Liver (tissue), 9 donors: Measurements from ENCODE around the gene PON2. TPM values are rescaled to one million over a fixed set of nuclear protein-coding genes. Genes with fewer than 3 reads are reported as not detected.

Source experiments
- DNase-seq: peaks from one replicate; pipeline ENCODE4 v3.0.0-alpha.2; 2017; ENCODE audit warnings: low spot score
- H3K27ac ChIP-seq, 2 donors: one replicate each; pipeline ENCODE4 v1.7.0; 2013; ENCODE audit warnings: inconsistent platforms in 2 of 2, low read length in 2 of 2, control low read depth in 1 of 2, low read depth in 1 of 2, mild to moderate bottlenecking in 1 of 2
- H3K27me3 ChIP-seq, 4 donors: one replicate each; pipeline versions ENCODE4 v1.6.1 to v1.7.0; 2013; ENCODE audit warnings: low read length in 3 of 4, inconsistent platforms in 1 of 4, mild to moderate bottlenecking in 1 of 4, moderate library complexity in 1 of 4; ENCODE audit not compliant: control insufficient read depth in 4 of 4, insufficient read depth in 4 of 4
- H3K36me3 ChIP-seq, 4 donors: one replicate each; pipeline versions ENCODE4 v1.6.1 to v1.7.0; 2013; ENCODE audit warnings: low read length in 3 of 4, mild to moderate bottlenecking in 3 of 4, low read depth in 1 of 4, moderate library complexity in 1 of 4; ENCODE audit not compliant: control insufficient read depth in 4 of 4, insufficient read depth in 3 of 4
- H3K4me1 ChIP-seq, 4 donors: one replicate each; pipeline versions ENCODE4 v1.6.1 to v1.7.0; 2013; ENCODE audit warnings: low read length in 3 of 4, mild to moderate bottlenecking in 3 of 4, moderate library complexity in 1 of 4; ENCODE audit not compliant: control insufficient read depth in 4 of 4, insufficient read depth in 4 of 4
- H3K4me3 ChIP-seq, 3 donors: one replicate each; pipeline versions ENCODE4 v1.6.1 to v1.7.0; 2013; ENCODE audit warnings: low read length in 3 of 3, control low read depth in 1 of 3, low read depth in 1 of 3, mild to moderate bottlenecking in 1 of 3
- H3K9ac ChIP-seq, 2 donors: one replicate each; pipeline ENCODE4 v1.7.0; 2013; ENCODE audit warnings: low read length in 2 of 2, mild to moderate bottlenecking in 2 of 2, moderate library complexity in 2 of 2, control low read depth in 1 of 2, low read depth in 1 of 2
- H3K9me3 ChIP-seq, 4 donors: one replicate each; pipeline versions ENCODE4 v1.6.1 to v1.7.0; 2013; ENCODE audit warnings: low read length in 3 of 4; ENCODE audit not compliant: control insufficient read depth in 4 of 4
- EGR1 ChIP-seq, 2 donors: IDR thresholded peaks; 2 replicates each; pipeline ENCODE4 v1.6.1; 2016 to 2018; ENCODE audit warnings: antibody characterized with exemption in 2 of 2, low read depth in 2 of 2
- FOXA1 ChIP-seq: IDR thresholded peaks from 2 replicates; pipeline ENCODE4 v1.6.1; 2016; ENCODE audit warnings: antibody characterized with exemption
- FOXA2 ChIP-seq: IDR thresholded peaks from 2 replicates; pipeline ENCODE4 v1.6.1; 2016; ENCODE audit warnings: antibody characterized with exemption
- GABPA ChIP-seq, 2 donors: IDR thresholded peaks in 1 of 2; conservative IDR thresholded peaks in 1 of 2; 2 replicates each; pipeline ENCODE4 v1.6.1; 2016; ENCODE audit warnings: antibody characterized with exemption in 2 of 2, mild to moderate bottlenecking in 1 of 2, moderate library complexity in 1 of 2
- HNF4A ChIP-seq, 2 donors: conservative IDR thresholded peaks; 2 replicates each; pipeline ENCODE4 v1.6.1; 2016; ENCODE audit warnings: antibody characterized with exemption in 2 of 2, mild to moderate bottlenecking in 2 of 2
- HNF4G ChIP-seq: IDR thresholded peaks from 2 replicates; pipeline ENCODE4 v1.6.1; 2016; ENCODE audit warnings: antibody characterized with exemption
- JUND ChIP-seq, 2 donors: IDR thresholded peaks; 2 replicates each; pipeline ENCODE4 v1.6.1; 2016; ENCODE audit warnings: antibody characterized with exemption in 2 of 2
- NR2F2 ChIP-seq: IDR thresholded peaks from 2 replicates; pipeline ENCODE4 v1.6.1; 2016; ENCODE audit warnings: antibody characterized with exemption
- RAD21 ChIP-seq, 2 donors: IDR thresholded peaks; 2 replicates each; pipeline ENCODE4 v1.6.1; 2016; ENCODE audit warnings: antibody characterized with exemption in 2 of 2, mild to moderate bottlenecking in 2 of 2
- RXRA ChIP-seq, 2 donors: IDR thresholded peaks; 2 replicates each; pipeline ENCODE4 v1.6.1; 2017 to 2018; ENCODE audit warnings: antibody characterized with exemption in 2 of 2, mild to moderate bottlenecking in 1 of 2
- SP1 ChIP-seq: IDR thresholded peaks from 2 replicates; pipeline ENCODE4 v1.6.1; 2018; ENCODE audit warnings: antibody characterized with exemption, mild to moderate bottlenecking
- TAF1 ChIP-seq: conservative IDR thresholded peaks from 2 replicates; pipeline ENCODE4 v1.6.1; 2016; ENCODE audit warnings: antibody characterized with exemption, mild to moderate bottlenecking
- YY1 ChIP-seq: IDR thresholded peaks from 2 replicates; pipeline ENCODE4 v1.6.1; 2016; ENCODE audit warnings: antibody characterized with exemption, mild to moderate bottlenecking
- WGBS: extraction: QIAGEN DNeasy Blood & Tissue Kit; methylation state at CpG from one replicate; pipeline ENCODE4 v1.1.7; 2013; 5-methylcytosine and 5-hydroxymethylcytosine counted together
- polyA plus RNA-seq, 2 donors: library from polyadenylated mRNA; stranded (reverse) in 1 of 2; unstranded in 1 of 2; fragments of 200-250 nt in 1 of 2; fragments of >200 nt in 1 of 2; fragmentation: Nextera tagmentation in 1 of 2; extraction: Ambion mirVana in 1 of 2; gene quantifications; one replicate each; pipeline versions ENCODE4 v1.2.1 to v1.2.3, GENCODE V29; 2013 to 2015
- total RNA-seq, 2 donors: library from RNA; depleted of rRNA; stranded (reverse); fragments of >200 nt; gene quantifications; one replicate each; pipeline ENCODE4 v1.2.3, GENCODE V29; 2014
- TF ChIP-seq, protein P1 (sequence below): IDR thresholded peaks from 2 replicates; pipeline ENCODE4 v1.6.1; 2016; ENCODE audit warnings: antibody characterized with exemption
- TF ChIP-seq, protein P2 (sequence below): fragments of 150-350 bp; IDR thresholded peaks from 2 replicates; pipeline ENCODE4 v1.5.1; 2017; ENCODE audit warnings: improper control_type of control experiment, low read depth, low read length; ENCODE audit not compliant: missing input control
- TF ChIP-seq, protein P3 (sequence below): IDR thresholded peaks from 2 replicates; pipeline ENCODE4 v1.6.1; 2016; ENCODE audit warnings: antibody characterized with exemption
- TF ChIP-seq, protein P4 (sequence below): IDR thresholded peaks from 2 replicates; pipeline ENCODE4 v1.6.1; 2016; ENCODE audit warnings: antibody characterized with exemption, mild to moderate bottlenecking
- donor health status: healthy.
- donor health status: healthy.
- donor health status: healthy.
- donor health status: healthy.
- donor health status: healthy.

PON2 gene
- total and polyA plus RNA-seq, 4 donors: 99.1 to 276 (median 169) TPM

DNA sequence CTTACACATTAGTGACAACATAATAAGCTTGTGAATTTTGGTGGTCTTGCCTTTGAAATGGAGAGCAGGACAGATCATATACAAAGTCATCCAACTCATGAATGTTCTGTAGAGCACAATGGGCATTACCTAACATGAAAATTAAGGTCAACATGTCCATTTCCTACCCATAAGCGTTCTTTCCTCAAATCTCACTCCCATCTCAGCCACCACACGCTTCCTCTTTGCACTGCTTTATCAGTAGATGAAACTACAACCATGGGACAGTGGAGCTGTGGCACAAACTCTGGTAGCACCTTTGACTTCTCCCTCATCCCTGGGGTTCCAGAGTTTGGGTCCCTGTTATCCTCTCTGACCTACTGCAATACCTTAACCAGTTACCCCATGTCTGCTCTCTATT, 2.2 kb downstream of the PON2 start:
- Histone ChIP-seq H3K27ac (peak overlapping the region; percentile 51 to 52), H3K4me1 (peaks cover 13 to 37% (median 24%) of the 10 kb centered on the region in 4 donors), H3K36me3 (no peaks in the 10 kb centered on the region), H3K27me3 (no peaks in the 10 kb centered on the region), H3K4me3 (no peak overlapping the region), H3K9ac (no peak overlapping the region), H3K9me3 (no peaks in the 10 kb centered on the region)
- 78% methylated on average over 2 of the region's 2 CpGs for WGBS
- TF ChIP-seq GABPA (IDR thresholded peaks at IDR 0.05 in 1 of 2, conservative IDR thresholded peaks at IDR 0.05 in 1 of 2): no peak
- no peak for DNase-seq

DNA sequence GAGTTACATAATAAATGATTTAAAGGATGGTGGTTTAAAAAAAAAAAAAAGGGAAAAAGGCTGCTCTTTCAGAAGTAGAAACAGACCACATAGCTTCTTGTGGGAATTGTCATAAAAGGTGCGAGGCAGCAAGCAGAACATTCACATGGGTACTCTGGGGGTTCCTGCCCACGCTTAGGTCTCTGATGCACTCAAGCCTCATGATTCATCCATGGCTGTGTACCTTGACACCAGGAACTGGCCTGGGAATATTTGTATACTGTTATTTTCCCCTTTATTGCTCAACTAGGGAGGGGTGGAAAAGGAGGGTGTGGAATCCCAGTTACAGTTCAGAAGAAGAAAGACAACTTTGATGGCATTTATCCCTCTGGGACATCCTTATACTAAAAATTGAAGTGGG, 4.0 kb downstream of the PON2 start:
- no peaks in the 10 kb centered on the region for H3K27me3 ChIP-seq
- no peaks in the 10 kb centered on the region for H3K36me3 ChIP-seq
- H3K9ac ChIP-seq: peak overlapping the region in 1 of 2 donors; percentile 10
- no peak for DNase-seq
- no peak overlapping the region for H3K4me3 ChIP-seq
- WGBS: 55% methylated on average over 2 of the region's 2 CpGs
- peak overlapping the region in 1 of 2 donors; percentile 67 for H3K27ac ChIP-seq
- no peaks in the 10 kb centered on the region for H3K9me3 ChIP-seq
- peaks cover 13 to 37% (median 26%) of the 10 kb centered on the region in 4 donors for H3K4me1 ChIP-seq
- TF ChIP-seq YY1 (peak; percentile 65), EGR1 (IDR thresholded peaks at IDR 0.05; ENCODE audit: low read depth in 2 of 2) (peak; percentile 65 to 93), HNF4A (conservative IDR thresholded peaks at IDR 0.05) (peak; percentile 79 to 86), HNF4G (peak; percentile 52), NR2F2 (no peak), SP1 (peak; percentile 39), TAF1 (no peak), RXRA (IDR thresholded peaks at IDR 0.05) (peak in 1 of 2 donors; percentile 72), FOXA1 (peak; percentile 65), RAD21 (IDR thresholded peaks at IDR 0.05) (peak; percentile 29 to 40), FOXA2 (peak; percentile 78), JUND (IDR thresholded peaks at IDR 0.05) (peak; percentile 82 to 89)
- TF ChIP-seq, protein P1, sequence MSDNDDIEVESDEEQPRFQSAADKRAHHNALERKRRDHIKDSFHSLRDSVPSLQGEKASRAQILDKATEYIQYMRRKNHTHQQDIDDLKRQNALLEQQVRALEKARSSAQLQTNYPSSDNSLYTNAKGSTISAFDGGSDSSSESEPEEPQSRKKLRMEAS: peak; percentile 79
- TF ChIP-seq, protein P2, sequence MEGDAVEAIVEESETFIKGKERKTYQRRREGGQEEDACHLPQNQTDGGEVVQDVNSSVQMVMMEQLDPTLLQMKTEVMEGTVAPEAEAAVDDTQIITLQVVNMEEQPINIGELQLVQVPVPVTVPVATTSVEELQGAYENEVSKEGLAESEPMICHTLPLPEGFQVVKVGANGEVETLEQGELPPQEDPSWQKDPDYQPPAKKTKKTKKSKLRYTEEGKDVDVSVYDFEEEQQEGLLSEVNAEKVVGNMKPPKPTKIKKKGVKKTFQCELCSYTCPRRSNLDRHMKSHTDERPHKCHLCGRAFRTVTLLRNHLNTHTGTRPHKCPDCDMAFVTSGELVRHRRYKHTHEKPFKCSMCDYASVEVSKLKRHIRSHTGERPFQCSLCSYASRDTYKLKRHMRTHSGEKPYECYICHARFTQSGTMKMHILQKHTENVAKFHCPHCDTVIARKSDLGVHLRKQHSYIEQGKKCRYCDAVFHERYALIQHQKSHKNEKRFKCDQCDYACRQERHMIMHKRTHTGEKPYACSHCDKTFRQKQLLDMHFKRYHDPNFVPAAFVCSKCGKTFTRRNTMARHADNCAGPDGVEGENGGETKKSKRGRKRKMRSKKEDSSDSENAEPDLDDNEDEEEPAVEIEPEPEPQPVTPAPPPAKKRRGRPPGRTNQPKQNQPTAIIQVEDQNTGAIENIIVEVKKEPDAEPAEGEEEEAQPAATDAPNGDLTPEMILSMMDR: no peak
- TF ChIP-seq, protein P3, sequence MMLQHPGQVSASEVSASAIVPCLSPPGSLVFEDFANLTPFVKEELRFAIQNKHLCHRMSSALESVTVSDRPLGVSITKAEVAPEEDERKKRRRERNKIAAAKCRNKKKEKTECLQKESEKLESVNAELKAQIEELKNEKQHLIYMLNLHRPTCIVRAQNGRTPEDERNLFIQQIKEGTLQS: peak; percentile 34
- TF ChIP-seq, protein P4, sequence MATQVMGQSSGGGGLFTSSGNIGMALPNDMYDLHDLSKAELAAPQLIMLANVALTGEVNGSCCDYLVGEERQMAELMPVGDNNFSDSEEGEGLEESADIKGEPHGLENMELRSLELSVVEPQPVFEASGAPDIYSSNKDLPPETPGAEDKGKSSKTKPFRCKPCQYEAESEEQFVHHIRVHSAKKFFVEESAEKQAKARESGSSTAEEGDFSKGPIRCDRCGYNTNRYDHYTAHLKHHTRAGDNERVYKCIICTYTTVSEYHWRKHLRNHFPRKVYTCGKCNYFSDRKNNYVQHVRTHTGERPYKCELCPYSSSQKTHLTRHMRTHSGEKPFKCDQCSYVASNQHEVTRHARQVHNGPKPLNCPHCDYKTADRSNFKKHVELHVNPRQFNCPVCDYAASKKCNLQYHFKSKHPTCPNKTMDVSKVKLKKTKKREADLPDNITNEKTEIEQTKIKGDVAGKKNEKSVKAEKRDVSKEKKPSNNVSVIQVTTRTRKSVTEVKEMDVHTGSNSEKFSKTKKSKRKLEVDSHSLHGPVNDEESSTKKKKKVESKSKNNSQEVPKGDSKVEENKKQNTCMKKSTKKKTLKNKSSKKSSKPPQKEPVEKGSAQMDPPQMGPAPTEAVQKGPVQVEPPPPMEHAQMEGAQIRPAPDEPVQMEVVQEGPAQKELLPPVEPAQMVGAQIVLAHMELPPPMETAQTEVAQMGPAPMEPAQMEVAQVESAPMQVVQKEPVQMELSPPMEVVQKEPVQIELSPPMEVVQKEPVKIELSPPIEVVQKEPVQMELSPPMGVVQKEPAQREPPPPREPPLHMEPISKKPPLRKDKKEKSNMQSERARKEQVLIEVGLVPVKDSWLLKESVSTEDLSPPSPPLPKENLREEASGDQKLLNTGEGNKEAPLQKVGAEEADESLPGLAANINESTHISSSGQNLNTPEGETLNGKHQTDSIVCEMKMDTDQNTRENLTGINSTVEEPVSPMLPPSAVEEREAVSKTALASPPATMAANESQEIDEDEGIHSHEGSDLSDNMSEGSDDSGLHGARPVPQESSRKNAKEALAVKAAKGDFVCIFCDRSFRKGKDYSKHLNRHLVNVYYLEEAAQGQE: no peak
